ENCODE results near the gene SORCS3.

GRCh38 chr10:104923501-104923900, 282.4 kb downstream of the SORCS3 start:
- TF ChIP-seq CTCF (IDR thresholded peaks at IDR 0.05; ENCODE audit: borderline replicate concordance, extremely low read depth, low read length, poor library complexity, severe bottlenecking): no peak
- TF ChIP-seq EZH2 (IDR thresholded peaks at IDR 0.05; ENCODE audit: borderline replicate concordance, low read depth, low read length, severe bottlenecking): no peak
